HepG2 (cell line): Measurements from ENCODE around the gene CHMP1B. TPM values are rescaled to one million over a fixed set of nuclear protein-coding genes. Genes with fewer than 3 reads are reported as not detected.
A peak's percentile ranks its signal among the peaks of the same experiment; 100 is the strongest.

Experiments
- ATAC-seq: fragments of 200-7000 bp; cut with Tn5 transposase; 3 replicates; pipeline ENCODE4 v1.9.1; 2020; ENCODE audit warnings: mild to moderate bottlenecking, moderate library complexity
- BruUV-seq: library from RNA; stranded (reverse); fragments of 400-500 nt; replicated peaks from 2 replicates; lab custom pipeline; 2021; lab: Mats Ljungman, UMichigan
- CTCF ChIA-PET: fragments of 300-600 bp; formaldehyde crosslinking; extraction: SDS; loops from one replicate; lab custom pipeline; 2021; ENCODE audit warnings: low total read pairs, inconsistent platforms, low intra/inter-chr PET ratio; lab: Yijun Ruan, JAX
- POLR2A ChIA-PET: fragments of 350-600 bp; sonication (Branson Sonifier 250); formaldehyde crosslinking; loops from one replicate; lab custom pipeline; 2020; ENCODE audit warnings: antibody characterized with exemption, inconsistent platforms; lab: Yijun Ruan, JAX
- DNase-seq: peaks from one replicate; pipeline ENCODE4 v3.0.0-alpha.2; 2015; ENCODE audit warnings: low spot score
- FAIRE-seq: peaks from 3 replicates; lab custom pipeline; 2011; peaks lifted over from hg19 to GRCh38; lab: Jason Lieb, UNC
- H2AFZ ChIP-seq: one replicate; pipeline ENCODE4 v1.6.1; 2011; ENCODE audit warnings: low read length, inconsistent platforms
- H3K27ac ChIP-seq: fragments of 300-600 bp; 3 replicates; pipeline ENCODE4 v1.8.0; 2011; ENCODE audit warnings: mixed run types, mild to moderate bottlenecking, mixed read lengths, low read length, inconsistent platforms; ENCODE audit not compliant: insufficient read depth; ENCODE audit errors: extremely low read length
- H3K27me3 ChIP-seq, 2 experiments: fragments of 200-600 bp in 1 of 2; 2 replicates in 1 of 2; 3 replicates in 1 of 2; pipeline versions ENCODE4 v1.6.0 to v1.8.0; 2011; ENCODE audit warnings: low read length in 2 of 2, mild to moderate bottlenecking in 2 of 2, moderate library complexity in 2 of 2, inconsistent platforms in 1 of 2; ENCODE audit not compliant: insufficient read depth in 2 of 2, control insufficient read depth in 1 of 2
- H3K36me3 ChIP-seq, 2 experiments: fragments of 200-600 bp in 1 of 2; replicated peaks in 1 of 2; 2 replicates in 1 of 2; 3 replicates in 1 of 2; pipeline versions ENCODE4 v1.5.1 to v1.8.0; 2011; ENCODE audit warnings: low read length in 2 of 2, inconsistent platforms in 1 of 2; ENCODE audit not compliant: insufficient read depth in 2 of 2, control insufficient read depth in 1 of 2
- H3K4me1 ChIP-seq: 2 replicates; pipeline ENCODE4 v1.5.1; 2012; ENCODE audit warnings: low read length, inconsistent platforms; ENCODE audit not compliant: insufficient read depth
- H3K4me2 ChIP-seq: 2 replicates; pipeline ENCODE4 v1.6.0; 2011; ENCODE audit warnings: low read depth, low read length, inconsistent platforms
- H3K4me3 ChIP-seq, 3 experiments: fragments of 200-600 bp in 1 of 3; sonication (generic), shearing (Covaris generic) in 1 of 3; replicated peaks in 1 of 3; 2 replicates each; pipeline ENCODE4 v1.5.1; 2011 to 2016; ENCODE audit warnings: low read length in 3 of 3, inconsistent platforms in 2 of 3, low read depth in 2 of 3, mild to moderate bottlenecking in 2 of 3, control low read depth in 1 of 3, mixed read lengths in 1 of 3; ENCODE audit not compliant: insufficient read depth in 1 of 3
- H3K79me2 ChIP-seq: one replicate; pipeline ENCODE4 v1.6.1; 2011; ENCODE audit warnings: low read length, inconsistent platforms; ENCODE audit not compliant: insufficient read depth
- H3K9ac ChIP-seq: 2 replicates; pipeline ENCODE4 v1.6.0; 2011; ENCODE audit warnings: mild to moderate bottlenecking, low read depth, low read length, inconsistent platforms; ENCODE audit not compliant: insufficient read depth
- H3K9me3 ChIP-seq: 2 replicates; pipeline ENCODE4 v1.5.1; 2012; ENCODE audit warnings: mild to moderate bottlenecking, low read length
- H4K20me1 ChIP-seq: 2 replicates; pipeline ENCODE4 v1.6.0; 2011; ENCODE audit warnings: inconsistent platforms, mild to moderate bottlenecking, low read length, moderate library complexity; ENCODE audit not compliant: insufficient read depth
- ATF2 ChIP-seq: sonication (generic); formaldehyde crosslinking; IDR thresholded peaks from 2 replicates; pipeline ENCODE4 v1.4.0; 2020; ENCODE audit warnings: missing genetic modification reagents
- ATM ChIP-seq: fragments of 450-650 bp; IDR thresholded peaks from 2 replicates; pipeline ENCODE4 v1.7.1; 2017; ENCODE audit warnings: mild to moderate bottlenecking, borderline replicate concordance
- HNF4A ChIP-seq: sonication (generic); formaldehyde crosslinking; IDR thresholded peaks from 2 replicates; pipeline ENCODE4 v1.4.0; 2020; ENCODE audit warnings: missing genetic modification reagents
- NR2F6 ChIP-seq, 2 experiments: IDR thresholded peaks; 2 replicates each; pipeline ENCODE4 v1.6.1; 2016; ENCODE audit warnings: antibody characterized with exemption in 1 of 2, mild to moderate bottlenecking in 1 of 2
- PRDM15 ChIP-seq: sonication (generic); formaldehyde crosslinking; IDR thresholded peaks from 2 replicates; pipeline ENCODE4 v1.4.0; 2020; ENCODE audit warnings: missing genetic modification reagents
- TBL1XR1 ChIP-seq: fragments of 150-350 bp; IDR thresholded peaks from 2 replicates; pipeline ENCODE4 v1.6.1; 2014; ENCODE audit warnings: borderline replicate concordance, low read length; ENCODE audit not compliant: partially characterized antibody
- TEAD3 ChIP-seq: optimal IDR thresholded peaks from 2 replicates; pipeline ENCODE3; 2016; ENCODE audit warnings: borderline replicate concordance
- TRIM22 ChIP-seq: fragments of 450-650 bp; IDR thresholded peaks from 2 replicates; pipeline ENCODE4 v1.6.1; 2017
- ZBTB43 ChIP-seq: sonication (generic); formaldehyde crosslinking; conservative IDR thresholded peaks from 2 replicates; pipeline ENCODE4 v1.4.0; 2020; ENCODE audit warnings: missing genetic modification reagents
- ZNF20 ChIP-seq: sonication (generic); formaldehyde crosslinking; IDR thresholded peaks from 2 replicates; pipeline ENCODE4 v1.4.0; 2020; ENCODE audit warnings: mild to moderate bottlenecking, moderate library complexity, missing genetic modification reagents
- ZNF235 ChIP-seq: sonication (generic); formaldehyde crosslinking; IDR thresholded peaks from 2 replicates; pipeline ENCODE4 v1.8.1; 2023; ENCODE audit warnings: mild to moderate bottlenecking, missing genetic modification reagents, borderline replicate concordance
- ZNF672 ChIP-seq: sonication (generic); formaldehyde crosslinking; IDR thresholded peaks from 2 replicates; pipeline ENCODE4 v1.8.1; 2022; ENCODE audit warnings: missing genetic modification reagents
- ZNF724P ChIP-seq: sonication (generic); formaldehyde crosslinking; IDR thresholded peaks from 2 replicates; pipeline ENCODE4 v1.8.0; 2022; ENCODE audit warnings: missing genetic modification reagents, borderline replicate concordance
- ZNF770 ChIP-seq: sonication (generic); formaldehyde crosslinking; IDR thresholded peaks from 2 replicates; pipeline ENCODE4 v1.5.0; 2020; ENCODE audit warnings: mild to moderate bottlenecking, missing genetic modification reagents
- WGBS: methylation state at CpG from one replicate; pipeline ENCODE4 v1.1.6; 2017; ENCODE audit warnings: low lambda C conversion rate; 5-methylcytosine and 5-hydroxymethylcytosine counted together
- in situ Hi-C: cut with HindIII; loops from 2 replicates; pipeline ENCODE4 v1.10.0; 2017; ENCODE audit warnings: low pct_unique_long_range_greater_than_20kb; ENCODE audit not compliant: extremely low pct_ligation_motif_present
- intact Hi-C: fragments of 100-400 bp; cut with micrococcal nuclease; formaldehyde crosslinking; loops from one replicate; pipeline ENCODE4 v1.10.0; 2022; ENCODE audit not compliant: unreplicated experiment
- polyA plus RNA-seq, 8 experiments: library from polyadenylated mRNA; depleted of rRNA in 3 of 8; stranded (reverse) in 7 of 8; unstranded in 1 of 8; fragments of >200 nt; fragmentation: Illumina TruSeq in 4 of 8; extraction: Trizol in 4 of 8; gene quantifications; 2 replicates each; pipeline versions ENCODE4 v1.2.1 to v1.2.3, GENCODE V29; 2011 to 2016; ENCODE audit warnings: low read depth in 4 of 8, missing spikeins in 1 of 8, mixed read lengths in 1 of 8; ENCODE audit not compliant: insufficient read depth in 1 of 8
- total RNA-seq, 5 experiments: library from RNA; depleted of rRNA; stranded (reverse); fragments of >200 nt; fragmentation: Illumina TruSeq; extraction: Trizol; gene quantifications; 2 replicates each; pipeline ENCODE4 v1.2.3, GENCODE V29; 2016; ENCODE audit warnings: low read depth in 1 of 5

CHMP1B gene
- total and polyA plus RNA-seq, 2 of the 13 experiments (the other 11 are each of a cell fraction or from before 2014, with no cell fraction given) = 18.8 to 20.2 TPM

GRCh38 chr18:11885278-11885947, 34.2 kb downstream of the CHMP1B start:
- H3K79me2 ChIP-seq = no peaks in the 10 kb centered on the region
- H3K4me3 ChIP-seq = peak overlapping the region in 2 of 3 experiments; percentile 18 to 22; a peak in 2 of 6 replicates
- H3K4me2 ChIP-seq = peak overlapping the region; percentile 59
- in situ Hi-C loops = no loop called here
- H3K9ac ChIP-seq = no peak overlapping the region
- H2AFZ ChIP-seq = no peak overlapping the region
- CTCF ChIA-PET = no interaction called here
- no peaks in the 10 kb centered on the region for H3K9me3 ChIP-seq
- FAIRE-seq (peak; percentile 94), ATAC-seq (peak; percentile 97), DNase-seq (peak; percentile 73)
- peaks cover 56% of the 10 kb centered on the region for H3K4me1 ChIP-seq
- H3K27me3 ChIP-seq = no peaks in the 10 kb centered on the region
- H3K36me3 ChIP-seq = no peaks in the 10 kb centered on the region; a peak in 2 of 5 replicates
- H4K20me1 ChIP-seq = no peaks in the 10 kb centered on the region
- intact Hi-C loops = no loop called here
- no TSS peak for BruUV-seq
- POLR2A ChIA-PET = interaction anchor here (0.8 to 1.5 kb wide), 7 partner anchors 20 to 110 kb away, joined by 3 to 7 read pairs (median 4); partner anchors contain the start of genes IMPA2 and MPPE1
- 28% methylated on average over 20 of the region's 22 CpGs for WGBS
- peak overlapping the region; percentile 42 for H3K27ac ChIP-seq
- no peak for TF ChIP-seq ZNF20 (CRISPR knock-in tag)
- no peak for TF ChIP-seq PRDM15 (CRISPR knock-in tag)
- no peak for TF ChIP-seq TRIM22
- no peak for TF ChIP-seq TBL1XR1
- peak; percentile 92 for TF ChIP-seq TEAD3 (CRISPR knock-in tag)
- TF ChIP-seq ATF2 = no peak
- TF ChIP-seq ZNF672 = no peak
- no peak for TF ChIP-seq ZNF724P (CRISPR knock-in tag)
- TF ChIP-seq ATM = no peak
- TF ChIP-seq ZNF235 (CRISPR knock-in tag) = no peak
- no peak for TF ChIP-seq ZBTB43 (CRISPR knock-in tag)
- no peak for TF ChIP-seq ZNF770
- TF ChIP-seq NR2F6 (IDR thresholded peaks at IDR 0.05) = no peak
- no peak for TF ChIP-seq NR2F6 (CRISPR knock-in tag; IDR thresholded peaks at IDR 0.05)
- TF ChIP-seq HNF4A (CRISPR knock-in tag) = peak; percentile 78
